Measurements from ENCODE around the gene LIFR. TPM values are rescaled to one million over a fixed set of nuclear protein-coding genes. Genes with fewer than 3 reads are reported as not detected.

Gene LIFR
- total and polyA plus RNA-seq, 2 of the 4 experiments (the other 2 are of a cell fraction), result 1.9 to 10.4 TPM

GRCh38 chr5:38453506-38453905 is 102.9 kb downstream of the LIFR start:
- Histone ChIP-seq H3K9me1 (ENCODE audit: insufficient read depth, low read length) (peaks cover 3% of the 10 kb centered on the region; the same call in 1 of the 2 replicates), H2BK5ac (ENCODE audit: low read depth, low read length, poor library complexity, severe bottlenecking) (no peak overlapping the region), H3K9me3 (ENCODE audit: control insufficient read depth, insufficient read depth, low read length) (no peaks in the 10 kb centered on the region), H3K79me1 (ENCODE audit: low read depth in 1 of 2, low read length in 2 of 2) (no peaks in the 10 kb centered on the region), H3K27ac (ENCODE audit: insufficient read depth, low read length) (no peak overlapping the region), H3K4me3 (ENCODE audit: insufficient read depth, low read depth, low read length) (no peak overlapping the region), H4K91ac (ENCODE audit: insufficient read depth, low read depth, low read length) (no peak overlapping the region), H4K5ac (ENCODE audit: low read depth, low read length) (no peak overlapping the region), H3K9ac (ENCODE audit: low read depth, low read length) (no peak overlapping the region), H3K36me3 (ENCODE audit: control insufficient read depth, insufficient read depth, low read length) (no peaks in the 10 kb centered on the region), H3K18ac (ENCODE audit: low read depth, low read length) (no peak overlapping the region), H3K27me3 (ENCODE audit: control insufficient read depth, insufficient read depth, low read length) (0 out of 2 replicates have a peak, but pooled peaks cover 9% of the 10 kb centered on the region), H2BK120ac (ENCODE audit: low read depth, low read length) (no peak overlapping the region), H3K4ac (ENCODE audit: low read depth, low read length) (no peak overlapping the region), H2BK20ac (ENCODE audit: low read depth, low read length) (no peak overlapping the region), H3K23ac (ENCODE audit: low read depth, low read length) (no peak overlapping the region), H2AK9ac (replicated peaks; ENCODE audit: low read depth, low read length, poor library complexity) (no peak overlapping the region), H4K20me1 (ENCODE audit: insufficient read depth, low read length) (no peaks in the 10 kb centered on the region), H2BK15ac (ENCODE audit: low read depth, low read length) (no peak overlapping the region), H3K4me1 (ENCODE audit: control insufficient read depth, insufficient read depth, low read length) (no peaks in the 10 kb centered on the region), H4K8ac (ENCODE audit: low read depth in 2 of 2, low read length in 2 of 2) (no peak overlapping the region), H2AFZ (replicated peaks; ENCODE audit: low read length, poor library complexity) (no peak overlapping the region), H3K4me2 (ENCODE audit: low read depth, low read length) (no peak overlapping the region), H2AK5ac (ENCODE audit: low read depth, low read length) (no peak overlapping the region), H3K56ac (ENCODE audit: extremely low read depth, insufficient read depth, low read length) (no peak overlapping the region), H3K14ac (replicated peaks; ENCODE audit: low read depth, low read length) (no peak overlapping the region)
- no CpG with 5 or more reads among the region's 3 CpGs for WGBS, 2 experiments (ENCODE audit: extremely low coverage in 2 of 2, insufficient read length in 1 of 2)
- in situ Hi-C loops (cut with MboI; ENCODE audit: low sequenced_read_pairs) (no loop called here), dilution Hi-C loops (cut with HindIII; ENCODE audit: low sequenced_read_pairs, unreplicated experiment) (no loop called here), intact Hi-C loops (cut with micrococcal nuclease) (no loop called here)
- CTCF ChIA-PET, result interaction anchor here (0.7 to 1.2 kb wide), 3 partner anchors 10 to 12 kb away, joined by 3 read pairs; no protein-coding TSS in a partner anchor
- TF ChIP-seq BHLHE40 (IDR thresholded peaks at IDR 0.05; ENCODE audit: low read depth, low read length) (no peak), MXI1 (IDR thresholded peaks at IDR 0.05; ENCODE audit: borderline replicate concordance, low read depth, low read length) (no peak), CHD1 (IDR thresholded peaks at IDR 0.05; ENCODE audit: low read depth, low read length) (no peak), USF2 (IDR thresholded peaks at IDR 0.05; ENCODE audit: low read depth, low read length) (no peak), RCOR1 (IDR thresholded peaks at IDR 0.05; ENCODE audit: insufficient replicate concordance, low read length) (no peak), RFX5 (IDR thresholded peaks at IDR 0.05; ENCODE audit: low read depth, low read length) (no peak), MAZ (IDR thresholded peaks at IDR 0.05; ENCODE audit: borderline replicate concordance, low read depth, low read length) (no peak)
- no TSS peak for BruUV-seq (replicated peaks)
- DNase-seq, result no peak
- POLR2A ChIA-PET (ENCODE audit: unreplicated experiment), result no interaction called here
- no peak for ATAC-seq (ENCODE audit: low read depth)
